Stimulated activated CD4-positive, alpha-beta T cell treated with anti-CD3 and anti-CD28 coated beads, TNF-alpha, amount 100 ng/mL, for 1 hour (primary cell): ENCODE measurements around the gene ARAF.
"Not testable (repeated sequence)": the region's sequence is repeated elsewhere in the genome, so short reads cannot be mapped to it uniquely, and the experiment has no call there.

Experiments used
- DNase-seq, 3 donors: peaks; one replicate each; pipeline ENCODE4 v3.0.0-alpha.2; 2020; ENCODE audit warnings: low read depth in 3 of 3, low spot score in 1 of 3

The ARAF gene

GRCh38 chrX:47585273-47585672 lies 24.3 kb downstream of the ARAF start:
- no peak for DNase-seq

DNA sequence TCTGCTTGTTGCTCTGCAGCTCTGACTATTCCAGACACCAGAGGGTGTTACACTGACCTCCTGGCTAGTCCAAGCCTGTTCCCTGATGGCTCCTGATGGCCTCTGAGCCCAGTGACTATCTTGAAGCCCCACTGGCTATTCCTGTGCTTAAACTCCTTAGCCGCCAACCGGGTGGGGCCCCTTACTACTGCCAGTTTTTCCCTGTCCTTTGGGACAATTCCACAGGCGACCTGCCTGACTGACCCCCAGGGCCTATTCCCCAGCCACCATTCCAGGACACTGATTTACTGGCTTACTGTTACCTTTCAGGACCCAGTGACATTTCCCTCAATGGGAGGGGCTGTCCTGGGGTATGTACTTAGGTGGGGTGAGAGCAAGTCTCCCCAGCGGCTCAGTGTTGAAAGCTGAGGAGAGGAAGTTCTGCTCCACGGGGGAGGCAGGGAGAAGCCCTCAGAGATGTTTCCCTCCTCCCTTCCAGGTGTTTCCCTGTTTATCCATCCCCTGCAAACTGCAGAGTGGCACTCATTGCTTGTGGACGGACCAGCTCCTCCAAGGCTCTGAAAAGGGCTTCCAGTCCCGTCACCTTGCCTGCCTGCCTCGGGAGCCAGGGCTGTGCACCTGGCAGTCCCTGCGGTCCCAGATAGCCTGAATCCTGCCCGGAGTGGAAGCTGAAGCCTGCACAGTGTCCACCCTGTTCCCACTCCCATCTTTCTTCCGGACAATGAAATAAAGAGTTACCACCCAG lies 25.2 kb downstream of the ARAF start:
- DNase-seq: no peak

DNA sequence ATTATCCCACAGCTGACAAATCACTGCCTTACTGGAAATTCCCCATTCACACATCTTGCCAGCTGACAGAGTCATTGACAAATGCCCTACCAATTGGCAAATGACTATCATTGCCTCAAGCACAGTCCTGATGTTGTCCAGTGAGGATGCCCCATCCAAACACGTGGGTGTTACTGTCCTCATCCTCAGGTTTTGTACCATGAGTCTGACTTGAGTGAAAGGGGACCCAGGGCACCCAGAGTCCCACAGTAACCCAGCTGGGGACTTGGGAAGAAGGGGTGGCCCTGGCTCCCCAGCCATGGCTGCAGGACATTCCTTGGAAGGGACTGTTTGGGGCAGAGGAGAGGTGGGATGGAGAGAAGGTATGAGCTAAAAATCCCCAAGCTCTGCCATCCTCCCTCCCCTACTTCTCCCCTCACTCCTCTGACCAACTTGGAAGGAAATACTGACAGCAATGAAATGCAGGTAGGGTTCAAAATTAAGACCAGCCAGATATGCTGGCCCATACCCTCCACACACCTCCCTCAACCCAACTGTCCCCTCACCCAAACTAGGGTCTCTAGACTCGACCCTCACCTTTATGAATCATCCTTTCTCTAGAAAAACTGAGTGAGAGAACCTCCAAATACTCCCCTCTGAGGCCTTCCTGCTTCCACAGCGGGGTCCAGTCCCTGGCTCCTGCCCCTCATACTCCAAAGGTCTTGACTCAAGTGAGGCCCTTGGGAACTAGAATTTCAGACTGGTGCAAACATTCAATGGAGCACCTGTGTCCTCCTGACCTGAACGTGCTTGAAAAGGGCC lies 26.3 kb downstream of the ARAF start:
- DNase-seq: no peak

GRCh38 chrX:47587906-47588735 lies 27.1 kb downstream of the ARAF start:
- DNase-seq: no peak

DNA sequence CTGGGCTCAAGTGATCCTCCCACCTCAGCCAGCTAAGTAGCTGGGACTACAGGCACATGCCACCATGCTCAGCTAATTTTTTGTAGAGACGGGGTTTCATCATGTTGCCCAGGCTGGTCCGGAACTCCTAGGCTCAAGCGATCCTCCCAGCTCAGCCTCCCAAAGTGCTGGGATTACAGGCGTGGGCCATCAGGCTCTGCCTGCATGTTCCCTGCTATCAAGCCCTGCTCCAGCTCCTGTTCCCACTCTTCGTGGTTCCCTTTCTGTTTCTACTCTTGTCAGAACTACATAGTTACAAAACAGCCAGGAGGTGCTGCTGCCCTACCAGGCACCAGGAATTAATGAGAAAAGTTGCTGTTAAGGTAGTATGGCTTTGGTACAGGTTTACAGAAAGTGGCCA lies 30.0 kb downstream of the ARAF start:
- DNase-seq: no peak

- no peak for DNase-seq
Measured at GRCh38 chrX:47593522-47593921, 32.5 kb downstream of the ARAF start.

DNA sequence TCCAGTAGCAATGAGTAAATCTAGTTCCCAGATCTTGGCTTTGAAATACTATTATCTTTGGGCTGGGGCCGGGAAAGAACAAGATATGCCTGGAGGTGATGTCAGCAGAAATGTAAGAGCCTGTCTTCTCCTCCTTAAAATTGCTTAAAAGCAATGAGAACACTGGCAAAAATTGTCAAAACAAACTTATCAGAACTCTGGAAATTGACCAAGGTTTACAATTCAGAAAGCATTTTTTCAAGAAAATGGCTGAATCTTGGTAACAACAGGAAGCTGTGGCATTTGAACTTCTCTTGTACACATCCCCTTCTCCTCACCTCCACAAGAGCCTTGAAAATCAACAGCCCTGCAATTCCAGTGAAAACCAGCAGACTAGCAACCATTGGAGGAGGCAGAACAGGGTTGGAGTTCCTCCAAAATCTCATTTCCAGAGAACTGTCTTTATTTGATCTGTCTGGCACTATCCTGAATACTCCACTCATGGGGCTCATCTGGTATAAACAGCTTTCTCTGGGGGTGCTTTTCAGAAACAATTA lies 34.8 kb downstream of the ARAF start:
- no peak for DNase-seq

GRCh38 chrX:47596256-47596655 lies 35.3 kb downstream of the ARAF start:
- DNase-seq: no peak

DNA sequence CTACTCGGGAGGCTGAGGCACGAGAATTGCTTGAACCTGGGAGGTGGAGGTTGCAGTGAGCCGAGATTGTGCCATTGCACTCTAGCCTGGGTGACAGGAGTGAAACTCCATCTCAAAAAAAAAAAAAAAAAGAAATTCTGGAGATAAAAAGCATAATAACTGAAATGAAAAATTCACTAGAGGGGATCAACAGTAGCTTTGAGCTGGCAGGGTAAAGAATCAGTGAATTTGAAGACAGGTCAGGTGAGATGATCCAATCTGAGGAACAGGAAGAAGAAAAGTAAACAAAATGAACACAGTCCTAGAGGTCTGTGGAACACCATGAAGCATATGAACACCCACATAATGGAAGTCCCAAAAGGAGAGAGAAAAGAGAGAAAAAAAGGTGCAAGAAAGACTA lies 36.2 kb downstream of the ARAF start:
- DNase-seq: no peak

DNA sequence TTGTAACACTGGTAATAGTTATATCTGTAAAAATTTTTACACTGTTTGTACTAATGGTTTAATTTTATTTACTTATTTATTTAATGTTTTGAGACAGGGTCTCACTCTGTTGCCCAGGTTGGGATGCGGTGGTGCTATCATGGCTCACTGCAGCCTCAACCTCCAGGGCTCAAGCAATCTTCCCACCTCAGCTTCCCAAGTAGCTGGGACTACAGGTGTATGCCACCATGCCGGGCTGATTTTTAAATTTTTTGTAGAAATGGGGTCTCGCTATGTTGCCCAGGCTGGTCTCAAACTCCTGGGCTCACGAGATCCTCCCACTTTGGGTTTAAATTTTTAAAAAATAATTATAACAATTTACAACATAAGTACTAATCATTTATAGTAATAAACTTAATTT lies 42.1 kb downstream of the ARAF start:
- not testable (repeated sequence) for DNase-seq

DNA sequence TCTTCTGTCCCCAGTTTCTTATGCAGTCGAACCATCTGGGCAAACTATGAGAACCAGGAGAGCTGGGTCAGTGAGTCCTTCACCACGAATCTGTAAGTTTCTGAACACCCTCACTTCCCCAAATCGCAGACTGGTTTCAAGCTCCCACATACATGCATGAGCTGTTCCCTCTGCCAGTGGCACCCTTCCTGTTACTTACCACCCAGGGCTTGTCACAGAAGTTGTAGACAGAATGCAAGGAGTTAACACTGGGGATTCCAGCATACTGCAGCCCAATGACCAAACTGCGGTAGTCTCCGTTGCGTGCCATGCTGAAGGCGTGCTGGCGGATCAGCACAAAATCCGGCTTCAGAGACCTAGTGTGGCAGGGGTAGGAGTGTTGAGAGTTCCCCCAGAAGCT lies 44.0 kb downstream of the ARAF start:
- no peak for DNase-seq

DNA sequence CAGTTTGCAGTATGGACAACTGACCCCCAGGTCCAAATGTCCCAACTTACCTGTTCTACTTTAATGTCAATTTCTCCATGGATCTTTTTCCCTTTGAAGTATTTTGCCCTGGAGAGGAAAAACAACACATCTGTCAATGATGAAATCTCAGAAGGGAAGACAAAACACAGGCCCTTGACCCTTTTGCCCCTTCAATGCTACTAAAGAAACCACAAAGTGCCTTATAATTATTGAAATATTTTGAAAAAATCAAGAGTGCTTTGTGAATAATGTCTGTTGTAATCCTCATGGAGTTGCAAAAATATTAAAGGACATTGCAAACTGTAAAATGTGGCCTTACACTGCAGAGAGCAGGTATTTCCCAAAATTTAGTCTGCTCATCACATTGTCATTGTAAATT lies 46.1 kb downstream of the ARAF start:
- DNase-seq: no peak

DNA sequence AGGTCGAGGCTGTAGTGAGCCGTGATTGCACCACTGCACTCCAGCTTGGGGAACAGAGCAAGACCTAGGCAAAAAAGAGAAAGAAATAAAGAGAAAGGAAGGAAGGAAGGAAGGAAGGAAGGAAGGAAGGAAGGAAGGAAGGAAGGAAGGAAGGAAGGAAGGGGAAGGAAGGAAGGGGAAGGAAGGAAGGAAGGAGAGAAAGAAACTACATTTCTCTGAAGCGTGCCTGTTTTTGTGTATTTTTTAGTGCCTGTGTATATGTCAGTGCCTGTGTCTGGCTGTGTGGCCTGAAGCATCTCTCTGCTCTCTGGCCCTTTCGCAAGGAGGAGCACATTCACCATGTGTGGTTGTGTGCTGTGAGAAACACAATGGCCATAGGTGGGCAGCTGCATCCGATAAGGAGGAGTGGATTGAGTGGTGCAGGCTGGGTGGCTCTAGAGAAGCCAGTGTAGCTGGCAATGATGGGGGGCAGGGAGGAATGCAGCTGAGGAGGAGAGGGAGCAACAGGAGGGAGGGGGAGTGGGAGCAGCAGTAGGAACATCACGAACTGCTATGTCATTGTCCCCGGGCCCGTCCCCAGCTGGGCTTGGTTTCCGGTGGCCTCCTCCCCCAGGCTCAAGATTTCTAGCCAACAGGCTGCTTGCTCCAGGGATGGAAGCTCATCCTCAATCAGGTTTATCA lies 47.3 kb downstream of the ARAF start:
- DNase-seq: no peak

DNA sequence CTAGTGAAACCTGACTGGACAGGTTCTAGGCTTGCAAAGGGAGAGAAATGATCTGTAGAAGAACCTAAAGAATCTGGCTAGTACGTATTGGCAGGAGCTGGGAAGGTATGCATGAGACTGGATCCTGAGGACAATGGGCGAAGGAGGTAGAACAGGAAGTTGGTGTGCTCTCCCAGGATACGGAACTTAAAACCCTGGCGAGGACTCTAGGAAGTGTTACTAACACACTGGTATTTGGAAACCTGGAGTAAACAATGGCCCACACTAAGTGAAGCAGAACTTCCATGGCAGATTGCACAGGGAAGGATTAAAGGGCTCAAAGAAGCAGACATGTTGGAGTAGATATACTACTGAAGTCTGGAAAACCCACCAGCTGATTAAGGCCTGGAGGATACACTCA lies 49.5 kb downstream of the ARAF start:
- DNase-seq: no peak

GRCh38 chrX:47611489-47611888 lies 50.5 kb downstream of the ARAF start:
- no peak for DNase-seq

DNA sequence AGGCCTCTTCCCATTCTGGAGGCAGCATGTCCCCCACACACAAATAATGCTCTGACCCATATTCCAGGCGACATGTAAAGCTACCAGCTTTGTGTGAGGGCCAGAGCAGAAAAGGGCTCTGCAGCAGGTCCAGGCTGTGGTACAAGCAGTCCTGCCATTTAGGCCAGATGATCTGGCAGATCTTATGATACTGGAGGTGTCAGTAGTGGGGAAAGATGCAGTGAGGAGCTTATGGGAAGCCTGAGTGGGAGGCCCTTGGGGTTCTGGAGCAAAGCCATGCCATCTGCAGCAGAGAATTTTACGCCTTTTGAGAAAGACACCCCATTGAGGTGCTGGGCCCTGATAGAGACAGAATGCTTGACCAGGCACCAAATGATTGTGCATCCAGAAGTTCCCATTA lies 50.9 kb downstream of the ARAF start:
- DNase-seq: no peak

DNA sequence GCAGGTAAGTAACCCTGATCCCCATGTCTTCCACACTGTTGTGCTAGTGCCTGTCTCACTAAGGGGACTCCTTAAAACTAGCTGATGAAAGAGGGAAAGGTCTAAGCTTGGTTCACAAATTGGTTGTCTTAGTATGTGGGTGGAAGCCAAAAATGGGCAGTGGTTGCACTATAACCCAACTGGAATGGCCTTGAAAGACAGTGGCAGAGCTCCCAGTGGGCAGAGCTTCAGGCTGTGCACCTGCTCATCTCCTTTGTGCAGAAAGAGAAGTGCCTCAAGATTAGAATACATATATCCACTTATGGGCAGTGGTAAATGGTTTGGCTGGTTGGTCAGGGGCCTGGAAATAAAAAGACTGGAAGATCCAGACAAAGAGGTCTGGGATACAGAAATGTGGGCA lies 51.4 kb downstream of the ARAF start:
- DNase-seq: no peak

GRCh38 chrX:47613082-47613481 lies 52.1 kb downstream of the ARAF start:
- no peak for DNase-seq

- no peak for DNase-seq
Measured at GRCh38 chrX:47614618-47615017, 53.6 kb downstream of the ARAF start.

GRCh38 chrX:47618923-47619485 lies 58.0 kb downstream of the ARAF start:
- no peak for DNase-seq
